HL-60 (cell line): Measurements from ENCODE around the gene SDC4.

Source experiments
- POLR2AphosphoS5 ChIP-seq: IDR thresholded peaks from 2 replicates; pipeline ENCODE4 v1.6.1; 2012; ENCODE audit warnings: low read depth
- TF ChIP-seq, protein P1 (sequence below): IDR thresholded peaks from one replicate; pipeline ENCODE4 v1.5.1; 2011; ENCODE audit warnings: low read length, control low read depth, inconsistent platforms; ENCODE audit not compliant: insufficient read depth

DNA sequence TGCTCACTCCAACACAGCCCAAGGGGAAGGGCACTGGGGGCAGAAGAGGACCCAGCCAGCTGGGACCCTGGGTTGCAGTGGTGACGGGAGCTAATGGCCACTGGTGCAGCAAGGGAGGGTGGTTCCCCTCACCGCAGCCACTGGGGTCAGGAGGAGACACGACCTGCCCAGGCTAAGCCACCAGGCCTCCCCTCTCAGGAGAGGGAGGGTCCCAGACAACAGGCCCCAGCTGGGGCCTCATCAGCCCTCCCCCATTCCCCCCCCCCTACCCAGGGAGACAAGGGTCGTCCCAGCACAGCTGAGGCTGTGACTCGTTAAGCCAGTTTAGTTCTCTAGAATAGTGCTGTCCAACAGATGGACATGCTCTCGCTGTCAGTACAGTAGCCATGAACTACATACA is 22.9 kb downstream of the SDC4 start:
- TF ChIP-seq POLR2AphosphoS5, result no peak
- TF ChIP-seq, protein P1, sequence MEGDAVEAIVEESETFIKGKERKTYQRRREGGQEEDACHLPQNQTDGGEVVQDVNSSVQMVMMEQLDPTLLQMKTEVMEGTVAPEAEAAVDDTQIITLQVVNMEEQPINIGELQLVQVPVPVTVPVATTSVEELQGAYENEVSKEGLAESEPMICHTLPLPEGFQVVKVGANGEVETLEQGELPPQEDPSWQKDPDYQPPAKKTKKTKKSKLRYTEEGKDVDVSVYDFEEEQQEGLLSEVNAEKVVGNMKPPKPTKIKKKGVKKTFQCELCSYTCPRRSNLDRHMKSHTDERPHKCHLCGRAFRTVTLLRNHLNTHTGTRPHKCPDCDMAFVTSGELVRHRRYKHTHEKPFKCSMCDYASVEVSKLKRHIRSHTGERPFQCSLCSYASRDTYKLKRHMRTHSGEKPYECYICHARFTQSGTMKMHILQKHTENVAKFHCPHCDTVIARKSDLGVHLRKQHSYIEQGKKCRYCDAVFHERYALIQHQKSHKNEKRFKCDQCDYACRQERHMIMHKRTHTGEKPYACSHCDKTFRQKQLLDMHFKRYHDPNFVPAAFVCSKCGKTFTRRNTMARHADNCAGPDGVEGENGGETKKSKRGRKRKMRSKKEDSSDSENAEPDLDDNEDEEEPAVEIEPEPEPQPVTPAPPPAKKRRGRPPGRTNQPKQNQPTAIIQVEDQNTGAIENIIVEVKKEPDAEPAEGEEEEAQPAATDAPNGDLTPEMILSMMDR, result no peak
